ENCODE data around the gene TAF4.

DNA sequence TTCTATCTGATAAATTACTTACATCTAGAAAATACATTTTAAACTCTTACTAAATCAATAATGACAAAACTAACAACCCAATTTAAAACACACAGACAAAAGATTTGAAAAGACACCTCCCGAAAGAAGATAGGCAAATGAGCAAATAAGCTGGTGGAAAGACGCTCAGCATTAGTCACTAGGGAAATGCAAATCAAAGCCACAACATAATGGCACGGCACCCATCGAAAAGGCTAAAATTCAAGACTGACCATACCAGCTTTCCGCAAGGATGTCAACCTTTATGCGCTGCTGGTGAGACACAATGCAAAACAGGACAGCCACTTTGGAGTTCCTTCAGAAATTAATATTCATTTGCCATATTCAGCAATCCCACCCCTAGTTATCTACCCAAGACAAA is 25.9 kb downstream of the TAF4 start:
- TF ChIP-seq CTCF (IDR thresholded peaks at IDR 0.05) (no peak), EP300 (IDR thresholded peaks at IDR 0.05) (no peak)
